Transverse colon (tissue), 4 donors: ENCODE results near the gene DCAF8.

Experiments
- CTCF ChIP-seq, 5 experiments: fragments of 200-600 bp in 3 of 5; fragments of 450-650 bp in 2 of 5; sonication (generic) in 3 of 5; IDR thresholded peaks; 1 replicate in 2 of 5; 2 replicates in 3 of 5; pipeline ENCODE4 v1.5.1; 2016 to 2017; ENCODE audit warnings: antibody characterized with exemption in 5 of 5, inconsistent platforms in 3 of 5, mild to moderate bottlenecking in 2 of 5, moderate library complexity in 1 of 5
- EP300 ChIP-seq: sonication (generic); formaldehyde crosslinking; IDR thresholded peaks from one replicate; pipeline ENCODE4 v1.6.1; 2017; ENCODE audit warnings: antibody characterized with exemption, low read depth
- POLR2A ChIP-seq: fragments of 450-650 bp; IDR thresholded peaks from one replicate; pipeline ENCODE4 v1.6.1; 2016; ENCODE audit warnings: antibody characterized with exemption, mild to moderate bottlenecking, moderate library complexity
- POLR2AphosphoS5 ChIP-seq, 3 donors: sonication (generic); formaldehyde crosslinking; IDR thresholded peaks; one replicate each; pipeline ENCODE4 v1.6.1; 2016; ENCODE audit warnings: antibody characterized with exemption in 3 of 3

GRCh38 chr1:160188341-160188740 lies 74.0 kb downstream of the DCAF8 start:
- TF ChIP-seq EP300 = no peak
- TF ChIP-seq CTCF (IDR thresholded peaks at IDR 0.05) = no peak
- no peak for TF ChIP-seq POLR2A
- TF ChIP-seq POLR2AphosphoS5 (IDR thresholded peaks at IDR 0.05) = no peak
